IMR-90 (cell line): Measurements from ENCODE around the gene SLC31A1.

Experiments used
- CTCF ChIP-seq: conservative IDR thresholded peaks from 2 replicates; pipeline ENCODE4 v1.5.1; 2012; ENCODE audit warnings: mild to moderate bottlenecking, low read depth, low read length, improper control_type of control experiment
- MAZ ChIP-seq: IDR thresholded peaks from 2 replicates; pipeline ENCODE4 v1.6.1; 2012; ENCODE audit warnings: low read depth, mild to moderate bottlenecking, low read length, improper control_type of control experiment, moderate library complexity, borderline replicate concordance
- NFE2L2 ChIP-seq: fragments of 150-350 bp; IDR thresholded peaks from 2 replicates; pipeline ENCODE4 v1.6.1; 2016; ENCODE audit warnings: low read depth, mild to moderate bottlenecking, low read length
- POLR2A ChIP-seq: IDR thresholded peaks from 2 replicates; pipeline ENCODE4 v1.6.1; 2012; ENCODE audit warnings: mild to moderate bottlenecking, low read depth, low read length
- RCOR1 ChIP-seq: IDR thresholded peaks from 2 replicates; pipeline ENCODE4 v1.6.1; 2012; ENCODE audit warnings: mild to moderate bottlenecking, low read length, improper control_type of control experiment; ENCODE audit not compliant: insufficient replicate concordance
- SMC3 ChIP-seq: fragments of 150-350 bp; IDR thresholded peaks from 2 replicates; pipeline ENCODE4 v1.6.1; 2016; ENCODE audit warnings: low read depth, mild to moderate bottlenecking, antibody characterized with exemption, low read length, moderate library complexity
- USF2 ChIP-seq: fragments of 150-350 bp; IDR thresholded peaks from 2 replicates; pipeline ENCODE4 v1.6.1; 2017; ENCODE audit warnings: mild to moderate bottlenecking, antibody characterized with exemption, low read length, low read depth

GRCh38 chr9:113238202-113238858 is 17.0 kb downstream of the SLC31A1 start:
- TF ChIP-seq POLR2A (no peak), CTCF (no peak), SMC3 (no peak), USF2 (no peak), NFE2L2 (no peak), RCOR1 (no peak), MAZ (no peak)
